Suppressor macrophage treated with lipopolysaccharide for 1 hour (primary cell): ENCODE data around the gene GPR157.
A peak's percentile ranks its signal among the peaks of the same experiment; 100 is the strongest.
"Not testable (repeated sequence)": the region's sequence is repeated elsewhere in the genome, so short reads cannot be mapped to it uniquely, and the experiment has no call there.

Experiments
- DNase-seq, 3 donors: peaks; one replicate each; pipeline ENCODE4 v3.0.0-alpha.2; 2020 to 2022

GPR157 gene, protein sequence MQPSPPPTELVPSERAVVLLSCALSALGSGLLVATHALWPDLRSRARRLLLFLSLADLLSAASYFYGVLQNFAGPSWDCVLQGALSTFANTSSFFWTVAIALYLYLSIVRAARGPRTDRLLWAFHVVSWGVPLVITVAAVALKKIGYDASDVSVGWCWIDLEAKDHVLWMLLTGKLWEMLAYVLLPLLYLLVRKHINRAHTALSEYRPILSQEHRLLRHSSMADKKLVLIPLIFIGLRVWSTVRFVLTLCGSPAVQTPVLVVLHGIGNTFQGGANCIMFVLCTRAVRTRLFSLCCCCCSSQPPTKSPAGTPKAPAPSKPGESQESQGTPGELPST

DNA sequence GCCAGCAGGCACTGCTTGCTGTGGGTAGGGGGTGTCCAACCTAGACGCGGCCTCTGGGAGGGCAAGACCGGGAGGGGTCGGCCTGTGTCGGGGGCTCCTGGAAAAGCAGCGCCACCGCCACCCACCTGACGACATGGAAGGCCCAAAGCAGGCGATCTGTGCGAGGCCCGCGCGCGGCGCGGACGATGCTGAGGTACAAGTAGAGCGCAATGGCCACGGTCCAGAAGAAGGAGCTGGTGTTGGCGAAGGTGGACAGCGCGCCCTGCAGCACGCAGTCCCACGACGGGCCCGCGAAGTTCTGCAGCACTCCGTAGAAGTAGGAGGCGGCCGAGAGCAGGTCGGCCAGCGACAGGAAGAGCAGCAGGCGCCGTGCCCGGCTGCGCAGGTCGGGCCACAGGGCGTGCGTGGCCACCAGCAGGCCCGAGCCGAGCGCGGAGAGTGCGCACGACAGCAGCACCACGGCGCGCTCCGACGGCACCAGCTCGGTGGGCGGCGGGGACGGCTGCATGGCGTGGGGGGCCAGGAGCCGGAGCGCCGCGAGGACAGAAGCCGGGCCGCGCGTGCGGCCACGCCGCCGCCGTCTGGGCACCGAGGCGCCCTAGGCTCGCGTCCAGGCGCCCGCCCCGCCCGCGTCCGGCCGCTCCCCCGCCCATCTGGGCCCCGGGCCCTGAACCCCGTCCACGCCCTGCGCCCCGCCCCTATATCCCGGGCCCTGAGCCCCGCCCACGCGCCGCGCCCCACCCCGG is at the start of gene GPR157:
GPR157 (minus strand) TSS at position 583 of the 746 bp plus-strand sequence; CDS start at position 508, 75 bp downstream.
- peak; percentile 83 to 97 (median 93) for DNase-seq

GRCh38 chr1:9174762-9175161 is 45.9 kb upstream of the GPR157 start:
- no peak for DNase-seq

DNA sequence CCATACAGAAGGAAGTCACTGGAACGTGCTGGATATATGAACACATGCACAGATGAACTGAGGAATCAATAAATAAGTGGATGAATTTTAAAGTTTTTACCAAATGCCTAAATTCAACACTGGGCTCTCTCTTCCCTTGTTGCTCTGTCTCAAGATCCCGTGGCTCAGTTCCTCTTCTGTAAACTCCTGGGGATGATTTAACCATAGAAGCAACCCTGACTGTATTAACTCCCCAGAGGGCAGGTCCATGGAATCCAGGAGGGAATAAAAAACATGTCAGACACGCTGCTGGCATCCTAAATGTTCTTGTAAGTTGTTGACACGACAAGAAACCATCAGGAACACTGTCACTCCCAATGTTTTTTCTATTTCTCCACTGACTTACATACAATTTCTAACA is 45.3 kb upstream of the GPR157 start:
- peak; percentile 80 to 86 (median 84) for DNase-seq

DNA sequence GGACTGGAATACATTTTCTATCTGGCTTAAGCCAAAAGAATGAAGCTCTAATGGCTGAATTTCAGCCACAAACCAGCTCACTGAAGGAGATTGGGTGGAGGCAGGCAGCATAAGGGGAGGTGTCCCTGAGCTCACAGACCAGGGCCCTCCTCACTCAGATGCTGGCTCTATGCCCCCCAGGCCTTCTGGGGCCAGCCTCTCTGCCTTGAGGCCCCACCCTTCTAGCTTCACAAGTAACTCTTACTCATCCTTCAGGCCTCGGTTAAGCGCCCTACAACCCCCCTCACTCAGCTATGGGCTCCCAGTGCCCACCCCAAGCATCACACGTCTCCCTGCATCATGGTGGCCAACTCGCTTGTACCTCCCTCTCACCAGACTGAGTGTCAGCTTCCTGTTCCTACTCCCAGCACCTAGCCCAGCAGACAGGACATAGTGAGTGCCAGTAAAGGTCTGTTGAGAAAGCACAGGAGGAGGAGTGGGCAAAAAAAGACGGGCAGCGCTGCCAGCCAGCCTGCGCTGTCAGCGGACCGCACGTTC is 40.8 kb upstream of the GPR157 start:
- no peak for DNase-seq

GRCh38 chr1:9167638-9168037 is 38.7 kb upstream of the GPR157 start:
- no peak for DNase-seq

- DNase-seq: no peak
Observed at GRCh38 chr1:9166289-9167235, 37.7 kb upstream of the GPR157 start.

GRCh38 chr1:9165396-9165795 is 36.5 kb upstream of the GPR157 start:
- no peak for DNase-seq

DNA sequence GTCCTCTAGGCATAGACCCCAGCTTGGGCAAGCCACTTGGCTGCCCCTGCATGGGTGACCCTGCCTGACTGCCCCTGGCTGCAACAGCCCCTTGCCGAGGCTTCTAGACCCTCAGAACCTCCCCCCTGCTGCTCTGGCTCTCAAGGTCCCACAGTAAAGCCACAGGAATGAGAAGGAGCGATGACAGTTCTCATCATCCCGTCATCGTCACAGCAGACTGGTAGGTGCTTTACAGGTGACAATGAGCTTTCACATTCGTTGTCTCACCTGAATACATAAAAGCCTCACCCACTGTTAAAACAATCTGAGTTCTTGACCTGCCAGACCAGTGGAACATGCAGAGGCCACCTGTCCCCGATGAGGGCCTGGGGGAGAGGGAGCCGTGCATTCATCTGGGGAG is 36.0 kb upstream of the GPR157 start:
- DNase-seq: no peak

DNA sequence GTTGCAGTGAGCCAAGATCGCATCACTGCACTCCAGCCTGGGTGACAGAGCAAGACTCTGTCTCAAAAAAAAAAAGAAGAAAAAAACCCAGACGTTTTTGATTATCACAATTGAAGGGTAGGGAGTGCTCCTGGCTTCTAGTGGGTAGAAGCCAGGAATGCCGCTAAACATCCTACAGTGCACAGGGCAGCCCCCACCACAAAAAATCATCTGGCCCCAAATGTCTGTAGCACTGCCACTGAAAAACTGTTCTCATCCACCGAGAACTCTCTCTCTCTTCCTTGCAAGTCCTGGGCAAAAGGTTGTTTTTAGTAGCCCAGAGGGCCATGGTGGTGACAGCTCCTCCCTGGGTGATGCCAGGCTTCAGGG is 35.6 kb upstream of the GPR157 start:
- no peak for DNase-seq

DNA sequence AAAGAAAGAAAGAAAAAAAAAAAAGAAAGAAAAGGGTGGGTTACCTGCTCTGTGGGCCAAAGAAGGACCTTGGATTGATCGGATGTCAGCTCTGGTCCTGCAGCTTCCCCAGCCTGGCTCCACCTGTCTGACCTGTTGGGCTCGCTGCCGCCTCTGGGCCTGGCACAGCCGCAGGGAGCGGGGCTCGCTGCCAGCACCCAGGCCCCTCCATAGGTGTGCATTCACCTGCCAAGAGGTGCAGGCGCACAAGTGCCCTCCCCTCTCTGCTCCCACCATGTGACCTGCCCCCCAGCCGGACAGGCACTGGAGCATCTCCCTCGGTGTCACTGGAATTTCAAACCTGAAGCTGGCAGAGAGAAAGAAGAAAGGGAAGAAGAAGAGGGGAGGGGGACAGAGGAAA is 33.1 kb upstream of the GPR157 start:
- no peak for DNase-seq

DNA sequence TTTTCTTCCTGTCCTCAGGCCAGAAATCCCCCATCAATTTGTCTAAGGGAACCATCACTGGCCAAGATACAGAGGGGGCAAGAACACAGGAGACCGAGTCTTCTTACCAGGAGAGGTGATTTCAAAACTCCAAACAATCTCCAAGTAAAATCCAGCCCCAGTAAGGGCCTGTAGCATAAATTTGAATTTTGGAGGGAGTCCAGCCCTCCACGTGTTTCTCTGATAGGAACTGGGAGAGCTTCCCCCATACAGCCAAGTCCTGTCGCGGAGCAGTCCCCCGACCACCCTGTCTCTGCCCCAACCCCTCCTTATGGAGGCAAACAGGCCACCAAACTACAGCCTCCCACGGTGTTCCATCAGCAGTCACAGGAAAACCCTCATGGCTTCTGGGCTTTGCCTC is 32.4 kb upstream of the GPR157 start:
- peak in 1 of 3 donors; percentile 20 for DNase-seq

- DNase-seq: no peak
Observed at GRCh38 chr1:9160079-9160717, 31.3 kb upstream of the GPR157 start.

DNA sequence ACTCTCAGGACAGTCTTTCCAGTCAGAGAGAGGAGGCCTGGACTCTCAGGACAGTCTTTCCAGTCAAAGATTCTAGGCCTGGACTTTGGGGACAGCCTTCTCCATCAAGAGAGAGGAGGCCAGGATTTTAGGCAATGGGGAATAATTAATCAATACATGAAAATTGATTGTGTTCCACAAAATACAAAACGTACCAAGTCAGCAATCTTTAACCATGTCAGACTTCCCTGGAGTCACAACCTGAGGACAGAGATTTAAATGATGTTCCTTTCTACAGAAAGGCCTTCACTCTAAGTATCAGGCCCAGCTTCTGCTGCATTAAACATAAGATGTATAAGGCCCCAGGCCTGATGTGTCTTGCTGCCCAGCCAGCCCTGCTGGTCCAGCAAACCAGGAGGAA is 27.0 kb upstream of the GPR157 start:
- DNase-seq: no peak

DNA sequence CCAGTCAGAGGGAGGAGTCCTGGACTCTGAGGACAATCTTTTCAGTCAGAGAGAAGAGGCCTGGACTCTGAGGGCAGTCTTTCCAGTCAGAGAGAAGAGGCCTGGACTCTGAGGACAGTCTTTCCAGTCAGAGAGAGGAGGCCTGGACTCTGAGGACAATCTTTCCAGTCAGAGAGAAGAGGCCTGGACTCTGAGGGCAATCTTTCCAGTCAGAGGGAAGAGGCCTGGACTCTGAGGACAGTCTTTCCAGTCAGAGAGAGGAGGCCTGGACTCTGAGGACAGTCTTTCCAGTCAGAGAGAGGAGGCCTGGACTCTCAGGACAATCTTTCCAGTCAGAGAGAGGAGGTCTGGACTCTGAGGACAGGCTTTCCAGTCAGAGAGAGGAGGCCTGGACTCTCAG is 26.5 kb upstream of the GPR157 start:
- not testable (repeated sequence) for DNase-seq

DNA sequence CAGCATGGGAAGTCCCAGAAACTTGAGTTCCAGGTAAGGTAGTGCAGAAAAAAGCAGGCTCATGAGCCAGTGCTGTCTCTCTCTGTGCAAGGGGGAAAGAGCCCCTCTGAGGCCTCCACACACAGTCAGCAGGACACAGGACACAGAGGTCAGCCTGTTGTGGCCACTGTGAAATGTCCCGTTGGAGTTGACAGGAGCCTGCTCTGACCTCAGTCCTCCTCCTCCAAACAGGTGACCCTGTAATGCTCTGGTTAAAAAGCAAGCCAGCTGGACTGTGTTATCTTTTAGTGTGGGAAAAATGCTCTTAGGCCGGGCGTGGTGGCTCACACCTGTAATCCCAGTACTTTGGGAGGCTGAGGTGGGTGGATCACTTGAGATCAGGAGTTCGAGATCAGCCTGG is 24.2 kb upstream of the GPR157 start:
- DNase-seq: no peak

DNA sequence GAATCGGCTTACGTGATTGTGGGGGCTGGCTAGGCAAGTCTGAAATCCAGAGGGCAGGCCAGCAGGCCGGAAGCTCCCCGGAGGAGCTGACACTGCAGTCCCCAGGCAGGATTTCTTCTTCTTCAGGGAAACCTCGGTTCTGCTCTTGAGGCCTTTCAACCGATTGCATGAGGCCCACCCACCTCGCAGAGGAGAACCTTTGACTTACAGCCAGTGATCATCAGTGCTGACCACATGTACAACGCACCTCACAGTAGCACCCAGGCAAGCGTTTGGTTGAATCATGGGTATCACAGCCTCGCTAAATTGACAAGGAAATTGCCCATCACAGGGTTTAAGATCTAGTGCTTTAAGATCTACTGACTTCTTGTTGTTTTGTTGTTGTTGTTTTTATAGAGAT is 23.6 kb upstream of the GPR157 start:
- DNase-seq: no peak

- DNase-seq: no peak
Observed at GRCh38 chr1:9151328-9151860, 22.5 kb upstream of the GPR157 start.

DNA sequence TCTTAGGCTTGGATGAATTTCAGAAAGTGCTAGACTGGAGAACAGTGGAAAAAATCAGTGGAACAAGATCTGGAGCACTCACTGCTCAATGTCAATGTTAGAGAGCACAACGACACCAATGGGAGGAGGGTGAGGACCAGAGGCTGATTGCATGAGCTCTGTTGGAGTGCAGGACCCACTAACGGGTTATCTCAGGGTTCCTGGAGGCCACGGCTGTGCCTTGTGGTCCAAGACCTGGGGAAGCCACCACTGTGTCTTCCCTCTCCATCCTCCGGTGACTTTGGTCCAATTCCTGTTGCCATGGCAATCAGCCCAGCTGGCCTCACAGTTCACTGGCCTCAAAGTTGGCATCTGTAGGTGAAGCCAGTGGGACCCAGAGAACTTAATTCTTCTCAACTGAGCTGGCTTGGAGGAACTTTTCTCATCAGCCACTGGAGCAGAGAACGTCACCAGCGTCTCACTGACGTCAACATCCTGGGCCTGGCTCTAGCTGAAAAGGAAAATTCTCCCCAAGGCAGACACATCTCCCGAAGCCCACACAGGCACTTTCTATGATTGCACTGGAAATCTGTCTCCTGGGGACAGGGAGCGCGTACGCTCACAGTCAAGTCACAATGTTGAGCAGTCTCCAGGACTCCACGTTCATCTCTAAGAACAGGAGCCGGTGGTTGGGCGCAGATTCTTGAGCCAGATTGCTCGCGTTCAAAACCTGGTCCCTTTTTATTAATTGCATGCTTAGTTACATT is 21.9 kb upstream of the GPR157 start:
- DNase-seq: no peak

- DNase-seq: no peak
Observed at GRCh38 chr1:9149837-9150581, 21.1 kb upstream of the GPR157 start.

DNA sequence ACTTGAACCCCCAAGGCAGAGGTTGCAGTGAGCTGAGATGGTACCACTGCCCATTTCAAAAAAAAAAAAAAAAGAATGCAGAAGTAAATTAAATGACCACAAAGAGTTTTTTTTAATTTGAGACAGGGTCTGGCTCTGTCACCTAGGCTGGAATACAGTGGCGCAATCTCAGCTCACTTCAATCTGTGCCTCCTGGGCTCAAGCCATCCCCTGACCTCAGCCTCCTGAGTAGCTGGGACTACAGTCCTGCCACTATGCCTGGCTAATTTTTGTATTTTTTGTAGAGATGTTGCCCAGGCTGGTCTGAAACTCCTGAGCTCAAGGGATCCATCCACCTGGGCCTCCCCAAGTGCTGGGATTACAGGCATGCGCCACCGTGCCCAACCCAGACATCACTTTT is 20.2 kb upstream of the GPR157 start:
- no peak for DNase-seq

DNA sequence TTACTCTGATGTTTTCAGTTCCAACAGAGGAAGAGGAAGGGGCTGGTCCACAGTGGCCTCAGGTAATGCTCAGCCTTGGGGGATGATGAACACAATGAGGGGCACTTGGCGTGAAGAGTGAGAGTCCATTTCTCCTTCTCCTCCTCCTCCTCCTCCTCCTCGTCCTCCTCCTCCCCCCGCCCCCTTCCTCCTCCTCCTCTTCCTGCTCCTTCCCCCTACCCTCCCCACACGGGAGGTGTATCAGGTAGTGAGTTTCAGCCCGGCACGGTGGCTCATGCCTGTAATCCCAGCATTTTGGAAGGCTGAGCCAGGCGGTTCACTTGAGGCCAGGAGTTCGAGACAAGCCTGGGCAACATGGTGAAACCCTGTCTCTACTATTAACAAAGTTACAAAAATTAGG is 17.3 kb upstream of the GPR157 start:
- no peak for DNase-seq
